ENCODE data around the gene ABCA6.

- TF ChIP-seq CTCF (IDR thresholded peaks at IDR 0.05) (no peak), EZH2 (IDR thresholded peaks at IDR 0.05) (no peak)
Observed at GRCh38 chr17:69134112-69134511, 7.6 kb downstream of the ABCA6 start.

Data from neural progenitor cell (in vitro differentiated cells).